HUES64 (cell line): ENCODE data around the gene KCTD1.

ENCODE experiments used
- H3K27ac ChIP-seq: 2 replicates; pipeline ENCODE4 v1.7.0; 2013; ENCODE audit warnings: low read depth, low read length, inconsistent platforms
- H3K27me3 ChIP-seq: 2 replicates; pipeline ENCODE4 v1.6.1; 2013; ENCODE audit warnings: mild to moderate bottlenecking, low read length; ENCODE audit not compliant: insufficient read depth
- H3K36me3 ChIP-seq: 2 replicates; pipeline ENCODE4 v1.6.1; 2013; ENCODE audit warnings: mild to moderate bottlenecking, low read length; ENCODE audit not compliant: insufficient read depth
- H3K4me1 ChIP-seq: 2 replicates; pipeline ENCODE4 v1.6.1; 2013; ENCODE audit warnings: mild to moderate bottlenecking, low read length, moderate library complexity; ENCODE audit not compliant: insufficient read depth
- H3K4me3 ChIP-seq: 2 replicates; pipeline ENCODE4 v1.5.1; 2013; ENCODE audit warnings: mild to moderate bottlenecking, low read length, moderate library complexity
- H3K9ac ChIP-seq: 2 replicates; pipeline ENCODE4 v1.6.1; 2013; ENCODE audit warnings: mild to moderate bottlenecking, low read depth, low read length
- H3K9me3 ChIP-seq: 2 replicates; pipeline ENCODE4 v1.6.1; 2013; ENCODE audit warnings: low read depth, low read length; ENCODE audit not compliant: insufficient read depth
- WGBS: fragments of 150-250, 120-280 bp; methylation state at CpG from one replicate; pipeline ENCODE4 v1.1.7; 2013; ENCODE audit warnings: missing lambda C conversion rate; 5-methylcytosine and 5-hydroxymethylcytosine counted together

Gene KCTD1

GRCh38 chr18:26493021-26493420, 55.3 kb downstream of the KCTD1 start:
- no peak overlapping the region for H3K4me3 ChIP-seq
- no peaks in the 10 kb centered on the region for H3K27me3 ChIP-seq
- H3K9ac ChIP-seq, result no peak overlapping the region
- no peaks in the 10 kb centered on the region; the same call in 1 of the 2 replicates for H3K36me3 ChIP-seq
- H3K9me3 ChIP-seq, result no peaks in the 10 kb centered on the region
- no peak overlapping the region for H3K27ac ChIP-seq
- H3K4me1 ChIP-seq, result no peaks in the 10 kb centered on the region
- WGBS, result 93% methylated on average over 3 of the region's 3 CpGs

GRCh38 chr18:26491194-26491816, 57.0 kb downstream of the KCTD1 start:
- H3K27ac ChIP-seq, result no peak overlapping the region
- no peak overlapping the region for H3K9ac ChIP-seq
- WGBS, result 93% methylated on average over 6 of the region's 6 CpGs
- H3K9me3 ChIP-seq, result no peaks in the 10 kb centered on the region
- H3K4me3 ChIP-seq, result no peak overlapping the region
- H3K4me1 ChIP-seq, result no peaks in the 10 kb centered on the region
- H3K36me3 ChIP-seq, result no peaks in the 10 kb centered on the region
- H3K27me3 ChIP-seq, result no peaks in the 10 kb centered on the region

DNA sequence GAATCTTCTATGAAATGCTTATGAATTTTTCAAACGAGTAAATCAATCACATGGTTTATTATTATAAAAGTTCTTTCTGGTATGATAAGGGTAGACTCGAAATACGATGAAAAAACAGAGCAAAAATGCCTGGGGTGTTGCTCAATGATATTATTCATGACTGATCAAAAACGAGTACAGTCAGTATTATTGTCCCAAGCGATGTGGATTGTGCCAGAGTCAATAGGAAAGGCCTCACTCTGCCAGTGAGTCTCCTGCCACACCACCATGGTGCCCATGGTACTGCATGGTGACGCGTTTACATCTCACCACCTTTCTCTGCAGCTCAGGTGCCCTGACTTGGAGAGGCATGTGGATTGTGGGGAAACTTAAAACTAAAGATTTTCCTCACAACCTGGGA, 58.5 kb downstream of the KCTD1 start:
- Histone ChIP-seq H3K36me3 (no peaks in the 10 kb centered on the region), H3K9ac (no peak overlapping the region), H3K4me3 (no peak overlapping the region), H3K4me1 (no peaks in the 10 kb centered on the region), H3K9me3 (no peaks in the 10 kb centered on the region), H3K27me3 (no peaks in the 10 kb centered on the region), H3K27ac (no peak overlapping the region)
- WGBS, result 96% methylated on average over 6 of the region's 7 CpGs

DNA sequence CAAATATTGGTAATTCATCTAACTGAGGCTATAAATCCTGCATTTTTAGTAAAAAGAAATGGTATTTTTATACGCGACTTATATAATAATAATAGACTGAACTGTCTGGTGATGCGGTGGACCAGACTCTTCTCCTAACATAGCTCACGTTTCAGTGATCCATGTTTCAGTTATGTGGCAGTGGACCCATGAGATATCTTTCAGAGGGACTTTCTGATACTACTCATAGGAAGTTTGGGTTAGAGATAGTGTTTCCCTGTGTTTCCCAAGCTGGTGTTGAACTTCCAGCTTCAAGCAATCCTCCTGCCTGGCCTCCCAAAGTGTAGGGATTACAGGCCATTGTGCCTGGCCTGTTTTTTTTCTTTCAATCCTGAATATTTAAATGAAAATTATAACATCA, 59.2 kb downstream of the KCTD1 start:
- 99% methylated on average over 4 of the region's 4 CpGs for WGBS
- Histone ChIP-seq H3K9me3 (no peaks in the 10 kb centered on the region), H3K4me1 (no peaks in the 10 kb centered on the region), H3K27me3 (no peaks in the 10 kb centered on the region), H3K36me3 (no peaks in the 10 kb centered on the region), H3K4me3 (no peak overlapping the region), H3K9ac (no peak overlapping the region), H3K27ac (no peak overlapping the region)

GRCh38 chr18:26488417-26489009, 59.8 kb downstream of the KCTD1 start:
- Histone ChIP-seq H3K27me3 (no peaks in the 10 kb centered on the region), H3K36me3 (no peaks in the 10 kb centered on the region), H3K9ac (no peak overlapping the region), H3K4me1 (no peaks in the 10 kb centered on the region), H3K9me3 (no peaks in the 10 kb centered on the region), H3K27ac (no peak overlapping the region), H3K4me3 (no peak overlapping the region)
- 88% methylated on average over 11 of the region's 11 CpGs for WGBS

- 97% methylated on average over 6 of the region's 7 CpGs for WGBS
- H3K27ac ChIP-seq, result no peak overlapping the region
- H3K9me3 ChIP-seq, result no peaks in the 10 kb centered on the region
- H3K36me3 ChIP-seq, result no peaks in the 10 kb centered on the region
- H3K27me3 ChIP-seq, result no peaks in the 10 kb centered on the region
- H3K4me1 ChIP-seq, result peaks cover under 1% of the 10 kb centered on the region
- no peak overlapping the region for H3K9ac ChIP-seq
- H3K4me3 ChIP-seq, result no peak overlapping the region
Measured at GRCh38 chr18:26487437-26487836, 60.9 kb downstream of the KCTD1 start.

DNA sequence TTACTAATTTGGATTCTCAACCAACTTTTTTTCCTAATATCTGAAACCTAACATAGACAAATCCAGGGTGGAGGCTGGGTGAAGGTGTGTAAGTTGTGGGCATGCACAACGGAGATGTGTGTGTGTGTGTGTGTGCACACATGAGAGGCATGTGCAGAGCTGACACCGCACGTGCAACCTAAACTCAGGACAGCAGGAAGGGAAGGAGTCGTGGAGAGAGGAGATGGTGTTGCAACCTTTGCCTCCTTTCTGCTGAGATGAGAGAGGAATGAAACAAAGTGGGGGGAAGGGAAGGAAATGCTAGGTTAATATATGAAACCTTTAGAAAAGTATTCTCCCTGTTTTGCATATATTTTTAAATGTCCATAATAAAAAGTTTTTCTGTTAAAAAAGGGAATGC, 64.7 kb downstream of the KCTD1 start:
- H3K36me3 ChIP-seq, result no peaks in the 10 kb centered on the region
- no peak overlapping the region for H3K27ac ChIP-seq
- H3K4me3 ChIP-seq, result no peak overlapping the region
- H3K4me1 ChIP-seq, result peaks cover 34% of the 10 kb centered on the region
- no peak overlapping the region for H3K9ac ChIP-seq
- H3K27me3 ChIP-seq, result no peaks in the 10 kb centered on the region
- 93% methylated on average over 4 of the region's 4 CpGs for WGBS
- no peaks in the 10 kb centered on the region for H3K9me3 ChIP-seq

- H3K36me3 ChIP-seq, result no peaks in the 10 kb centered on the region
- H3K9ac ChIP-seq, result no peak overlapping the region
- H3K27me3 ChIP-seq, result no peaks in the 10 kb centered on the region
- 29% methylated on average over 5 of the region's 5 CpGs for WGBS
- H3K4me1 ChIP-seq, result peaks cover 44% of the 10 kb centered on the region
- no peak overlapping the region for H3K4me3 ChIP-seq
- H3K27ac ChIP-seq, result no peak overlapping the region
- no peaks in the 10 kb centered on the region for H3K9me3 ChIP-seq
Measured at GRCh38 chr18:26482569-26482968, 65.8 kb downstream of the KCTD1 start.

DNA sequence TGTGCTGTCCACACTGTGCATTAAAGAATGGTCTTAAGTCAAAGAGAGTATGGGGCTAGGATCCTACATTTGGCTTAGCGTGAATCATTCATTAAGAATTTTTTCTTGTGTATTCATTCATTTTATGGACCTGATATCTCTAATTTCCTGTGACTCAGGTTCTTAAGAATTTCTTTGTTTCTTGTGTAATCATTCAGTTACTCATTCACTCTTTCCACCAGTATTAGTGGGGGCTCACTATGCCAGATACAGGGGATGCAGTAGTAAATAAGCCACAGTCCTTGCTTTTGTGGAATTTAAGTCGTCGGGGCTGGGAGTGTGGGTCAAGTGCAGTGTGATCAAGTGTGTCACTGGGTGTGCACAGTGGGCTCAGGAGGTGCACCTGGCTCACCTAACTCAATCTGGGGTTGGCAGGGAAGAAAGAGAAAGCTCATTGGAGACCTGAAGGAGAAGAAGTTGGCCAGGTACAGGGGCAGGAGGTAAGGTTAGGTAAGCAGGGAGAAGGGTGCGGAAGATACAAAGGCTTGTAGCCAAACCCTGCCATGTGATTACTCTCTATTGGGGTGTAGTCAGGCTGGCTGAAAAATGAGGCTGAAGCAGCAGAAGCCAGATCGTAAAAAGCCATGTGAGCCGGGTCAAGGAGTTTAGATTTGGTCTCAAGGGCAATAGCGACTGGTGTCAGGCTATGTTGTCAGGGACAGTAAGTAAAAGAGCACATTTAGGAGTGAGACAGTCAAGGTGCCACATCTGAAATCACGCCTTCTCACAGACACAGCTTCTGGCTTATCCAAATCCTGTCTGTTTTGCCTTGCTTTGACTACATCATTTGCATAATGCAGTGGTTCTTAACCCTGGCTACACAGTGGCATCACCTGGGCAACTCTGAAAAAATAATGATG, 67.2 kb downstream of the KCTD1 start:
- Histone ChIP-seq H3K9ac (no peak overlapping the region), H3K36me3 (no peaks in the 10 kb centered on the region), H3K27me3 (no peaks in the 10 kb centered on the region), H3K9me3 (no peaks in the 10 kb centered on the region), H3K4me3 (no peak overlapping the region), H3K27ac (no peak overlapping the region), H3K4me1 (peaks cover 46% of the 10 kb centered on the region)
- WGBS, result 91% methylated on average over 7 of the region's 8 CpGs

- H3K4me1 ChIP-seq, result peaks cover 46% of the 10 kb centered on the region
- no peaks in the 10 kb centered on the region for H3K27me3 ChIP-seq
- H3K4me3 ChIP-seq, result no peak overlapping the region
- no peaks in the 10 kb centered on the region for H3K9me3 ChIP-seq
- 74% methylated on average over 5 of the region's 6 CpGs for WGBS
- no peaks in the 10 kb centered on the region for H3K36me3 ChIP-seq
- H3K9ac ChIP-seq, result peak overlapping the region; percentile 61
- H3K27ac ChIP-seq, result peak overlapping the region; percentile 86
Measured at GRCh38 chr18:26479681-26480079, 68.7 kb downstream of the KCTD1 start.

DNA sequence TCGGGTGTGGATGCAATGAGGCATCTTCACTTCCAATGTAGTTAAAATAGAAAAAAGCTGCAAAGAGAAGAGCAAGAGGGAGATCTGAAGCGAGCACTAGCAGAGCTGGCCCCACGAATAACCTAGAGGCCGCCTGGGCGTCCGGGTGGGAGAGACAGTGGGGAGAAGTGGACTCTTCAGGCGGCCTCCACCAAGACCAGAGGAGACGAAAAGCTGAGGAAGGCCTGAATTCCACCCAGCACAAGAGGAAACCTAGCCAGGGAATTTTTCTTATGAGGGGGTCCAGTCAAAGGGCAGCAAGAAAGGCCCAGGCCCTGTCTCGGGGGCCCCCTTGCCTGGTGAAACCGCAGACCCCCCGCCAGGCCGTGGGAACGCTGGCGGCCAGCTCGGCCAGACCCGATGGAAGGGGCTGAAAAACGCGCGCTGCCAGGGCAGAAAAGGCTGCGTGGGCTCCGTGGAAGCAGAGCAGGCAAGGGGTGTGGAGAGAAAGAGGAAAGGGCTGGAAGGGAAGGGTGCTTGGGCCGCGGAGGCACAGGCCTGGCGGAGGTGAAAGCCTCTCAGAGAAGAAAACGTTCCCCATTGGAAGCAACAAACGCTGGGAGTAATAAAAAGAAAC, 69.2 kb downstream of the KCTD1 start:
- no peaks in the 10 kb centered on the region for H3K36me3 ChIP-seq
- H3K27ac ChIP-seq, result peak overlapping the region; percentile 86
- no peaks in the 10 kb centered on the region for H3K9me3 ChIP-seq
- 43% methylated on average over 26 of the region's 26 CpGs for WGBS
- H3K27me3 ChIP-seq, result no peaks in the 10 kb centered on the region
- peaks cover 46% of the 10 kb centered on the region for H3K4me1 ChIP-seq
- peak overlapping the region; percentile 32 for H3K4me3 ChIP-seq
- peak overlapping the region; percentile 61 for H3K9ac ChIP-seq
